ENCODE measurements around the gene EDARADD. TPM values are rescaled to one million over a fixed set of nuclear protein-coding genes. Genes with fewer than 3 reads are reported as not detected.

The EDARADD gene
- total and polyA plus RNA-seq, 2 of the 8 experiments (the other 6 are each of a cell fraction or from before 2014, with no cell fraction given) = 3.4 to 6.1 TPM

GRCh38 chr1:236394879-236395229, 768 bp downstream of the EDARADD start:
- H3K18ac ChIP-seq (ENCODE audit: extremely low read depth, low read length) = no peak overlapping the region
- H3K36me3 ChIP-seq (ENCODE audit: control insufficient read depth in 2 of 4, insufficient read depth in 4 of 4, low read length in 3 of 4) = no peaks in the 10 kb centered on the region
- peak overlapping the region; percentile 22; the same call in 1 of the 2 replicates for H4K8ac ChIP-seq (ENCODE audit: extremely low read depth, insufficient read depth, low read length)
- no peak overlapping the region for H2AK5ac ChIP-seq (ENCODE audit: low read depth, low read length)
- no peak overlapping the region for H2BK15ac ChIP-seq (ENCODE audit: low read length)
- 0 out of 2 replicates have a peak overlapping the region, but pooled peaks have one; percentile 82 for H2AFZ ChIP-seq (ENCODE audit: low read length)
- no peak overlapping the region for H3K4ac ChIP-seq (replicated peaks; ENCODE audit: insufficient read length, low read depth, low read length)
- peak overlapping the region; percentile 79 to 95 for H3K4me2 ChIP-seq (ENCODE audit: insufficient read depth in 1 of 2, low read depth in 2 of 2, low read length in 2 of 2)
- no peak overlapping the region for H2BK12ac ChIP-seq (ENCODE audit: low read depth, low read length)
- H3K9me3 ChIP-seq (ENCODE audit: insufficient read depth in 2 of 2, low read depth in 1 of 2, low read length in 1 of 2) = no peaks in the 10 kb centered on the region
- H3K56ac ChIP-seq (replicated peaks; ENCODE audit: insufficient read length, low read depth, low read length) = no peak overlapping the region
- no peak overlapping the region for H2BK5ac ChIP-seq (ENCODE audit: low read depth, low read length)
- H3K14ac ChIP-seq (ENCODE audit: insufficient read length) = no peak overlapping the region
- TF ChIP-seq CHD1 (IDR thresholded peaks at IDR 0.05; ENCODE audit: low read depth, low read length) (no peak), EZH2 (IDR thresholded peaks at IDR 0.05; ENCODE audit: low read depth, low read length, severe bottlenecking) (no peak), CTBP2 (IDR thresholded peaks at IDR 0.05; ENCODE audit: borderline replicate concordance, insufficient read depth, insufficient read length, low read length) (no peak), FOSL1 (IDR thresholded peaks at IDR 0.05; ENCODE audit: insufficient read depth, low read depth, low read length) (no peak), BRCA1 (IDR thresholded peaks at IDR 0.05; ENCODE audit: low read depth, low read length) (no peak), SUZ12 (IDR thresholded peaks at IDR 0.05; ENCODE audit: low read length) (no peak), SRF (IDR thresholded peaks at IDR 0.05; ENCODE audit: low read depth, low read length) (no peak), HDAC2 (IDR thresholded peaks at IDR 0.05; ENCODE audit: borderline replicate concordance in 1 of 2, low read depth in 2 of 2, low read length in 2 of 2) (no peak), YY1 (IDR thresholded peaks at IDR 0.05; ENCODE audit: low read depth, low read length) (no peak), RAD21 (IDR thresholded peaks at IDR 0.05 in 1 of 2, conservative IDR thresholded peaks at IDR 0.05 in 1 of 2; ENCODE audit: low read depth in 2 of 2, low read length in 2 of 2) (no peak), CEBPB (IDR thresholded peaks at IDR 0.05; ENCODE audit: low read depth, low read length) (no peak)
- H3K23ac ChIP-seq (ENCODE audit: insufficient read length) = no peak overlapping the region
- peaks cover 1 to 12% (median 9%) of the 10 kb centered on the region in 4 experiments; a peak in 6 of 7 replicates for H3K27me3 ChIP-seq (replicated peaks in 1 of 4; ENCODE audit: control insufficient read depth in 3 of 4, extremely low read depth in 1 of 4, insufficient read depth in 3 of 4, low read length in 3 of 4)
- FAIRE-seq (no peak), DNase-seq (ENCODE audit: low read depth in 1 of 2, low spot score in 2 of 2) (no peak)
- H2BK20ac ChIP-seq (ENCODE audit: low read length) = no peak overlapping the region
- peak overlapping the region; percentile 85 to 89 (median 88) for H3K4me3 ChIP-seq (ENCODE audit: extremely low read depth in 1 of 4, insufficient read depth in 2 of 4, low read depth in 3 of 4, low read length in 4 of 4)
- ChIA-PET CTCF (ENCODE audit: partially characterized antibody) (interaction anchor here (0.6 to 2.6 kb wide), 3 partner anchors 57 to 257 kb away, joined by 3 to 10 read pairs (median 4); no protein-coding TSS in a partner anchor), POLR2A (ENCODE audit: partially characterized antibody) (interaction anchor here (0.8 to 1.3 kb wide), 3 partner anchors 13 to 330 kb away, joined by 3 to 4 read pairs (median 3); partner anchors contain the start of gene NID1)
- H3K9ac ChIP-seq (replicated peaks in 1 of 4; ENCODE audit: extremely low read depth in 1 of 4, low read depth in 3 of 4, low read length in 3 of 4) = peak overlapping the region in 2 of 4 experiments; percentile 20 to 61; a peak in 4 of 7 replicates
- H3K4me1 ChIP-seq (replicated peaks in 1 of 4; ENCODE audit: control insufficient read depth in 3 of 4, insufficient read depth in 4 of 4, low read length in 3 of 4) = peaks cover 0 to 9% (median 5%) of the 10 kb centered on the region in 4 experiments; a peak in 6 of 7 replicates
- H3K23me2 ChIP-seq (ENCODE audit: low read depth, low read length) = peaks cover 8% of the 10 kb centered on the region; the same call in 1 of the 2 replicates
- no peak overlapping the region for H2BK120ac ChIP-seq (replicated peaks; ENCODE audit: low read depth, low read length)
- H4K20me1 ChIP-seq (replicated peaks in 1 of 2; ENCODE audit: control insufficient read depth in 1 of 2, insufficient read depth in 2 of 2, low read length in 2 of 2) = no peaks in the 10 kb centered on the region
- peak overlapping the region; percentile 79 for H4K91ac ChIP-seq (replicated peaks; ENCODE audit: insufficient read length, low read length)
- H3K79me2 ChIP-seq (ENCODE audit: control insufficient read depth in 1 of 2, insufficient read depth in 2 of 2, low read length in 2 of 2) = no peaks in the 10 kb centered on the region
- no peak overlapping the region for H3K27ac ChIP-seq (ENCODE audit: low read depth, low read length)
- 6% methylated on average over 17 of the region's 17 CpGs; no CpG with 5 or more reads in 1 of the 2 experiments for WGBS, 2 experiments (ENCODE audit: extremely low coverage in 1 of 2, insufficient coverage in 1 of 2, insufficient read length in 1 of 2, insufficient replicate concordance in 2 of 2, low coverage in 1 of 2, low lambda C conversion rate in 2 of 2, missing lambda C conversion rate in 1 of 2)
- H4K5ac ChIP-seq (ENCODE audit: insufficient read length, low read depth, low read length) = no peak overlapping the region
- no peaks in the 10 kb centered on the region for H3K79me1 ChIP-seq (ENCODE audit: low read depth, low read length)
